AG09309 (cell line): ENCODE results near the gene DUSP7.

Source experiments
- DNase-seq: peaks from one replicate; pipeline ENCODE4 v3.0.0-alpha.2; 2010; ENCODE audit warnings: low read depth
- H3K4me3 ChIP-seq: 2 replicates; pipeline ENCODE4 v1.5.1; 2011; ENCODE audit warnings: mild to moderate bottlenecking, low read depth, low read length, moderate library complexity; ENCODE audit not compliant: control insufficient read depth
- TF ChIP-seq, protein P1 (sequence below): IDR thresholded peaks from 2 replicates; pipeline ENCODE4 v1.5.1; 2011; ENCODE audit warnings: mild to moderate bottlenecking, low read depth, low read length, inconsistent platforms; ENCODE audit not compliant: insufficient read depth, control insufficient read depth; ENCODE audit errors: missing control alignments

The DUSP7 gene

GRCh38 chr3:52062505-52062904 is 6.1 kb upstream of the DUSP7 start:
- TF ChIP-seq, protein P1, sequence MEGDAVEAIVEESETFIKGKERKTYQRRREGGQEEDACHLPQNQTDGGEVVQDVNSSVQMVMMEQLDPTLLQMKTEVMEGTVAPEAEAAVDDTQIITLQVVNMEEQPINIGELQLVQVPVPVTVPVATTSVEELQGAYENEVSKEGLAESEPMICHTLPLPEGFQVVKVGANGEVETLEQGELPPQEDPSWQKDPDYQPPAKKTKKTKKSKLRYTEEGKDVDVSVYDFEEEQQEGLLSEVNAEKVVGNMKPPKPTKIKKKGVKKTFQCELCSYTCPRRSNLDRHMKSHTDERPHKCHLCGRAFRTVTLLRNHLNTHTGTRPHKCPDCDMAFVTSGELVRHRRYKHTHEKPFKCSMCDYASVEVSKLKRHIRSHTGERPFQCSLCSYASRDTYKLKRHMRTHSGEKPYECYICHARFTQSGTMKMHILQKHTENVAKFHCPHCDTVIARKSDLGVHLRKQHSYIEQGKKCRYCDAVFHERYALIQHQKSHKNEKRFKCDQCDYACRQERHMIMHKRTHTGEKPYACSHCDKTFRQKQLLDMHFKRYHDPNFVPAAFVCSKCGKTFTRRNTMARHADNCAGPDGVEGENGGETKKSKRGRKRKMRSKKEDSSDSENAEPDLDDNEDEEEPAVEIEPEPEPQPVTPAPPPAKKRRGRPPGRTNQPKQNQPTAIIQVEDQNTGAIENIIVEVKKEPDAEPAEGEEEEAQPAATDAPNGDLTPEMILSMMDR, result no peak
- no peak overlapping the region for H3K4me3 ChIP-seq
- peak; percentile 73 for DNase-seq

- TF ChIP-seq, protein P1, result no peak
- no peak for DNase-seq
- no peak overlapping the region for H3K4me3 ChIP-seq
Measured at GRCh38 chr3:52061121-52061910, 4.9 kb upstream of the DUSP7 start.

DNA sequence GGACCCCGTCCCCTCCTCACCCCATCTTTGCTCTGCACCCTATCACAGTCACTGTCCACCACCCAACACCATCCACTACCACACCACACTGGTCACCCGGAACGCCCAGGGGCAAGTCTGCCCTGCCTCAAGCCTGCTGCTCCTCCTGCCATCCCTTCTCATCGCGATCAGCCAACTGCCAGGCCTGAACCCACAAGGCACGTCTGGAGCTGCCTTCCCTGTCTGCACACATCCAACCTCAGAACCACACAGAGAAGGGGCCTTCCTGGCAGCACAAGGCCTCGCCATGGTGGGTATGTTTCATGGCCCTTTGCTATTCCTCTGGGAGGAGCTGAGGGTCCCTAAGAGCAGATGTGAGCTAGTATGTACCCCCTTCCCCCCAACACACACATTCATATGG is 3.4 kb upstream of the DUSP7 start:
- no peak for DNase-seq
- TF ChIP-seq, protein P1, result no peak
- H3K4me3 ChIP-seq, result no peak overlapping the region

DNA sequence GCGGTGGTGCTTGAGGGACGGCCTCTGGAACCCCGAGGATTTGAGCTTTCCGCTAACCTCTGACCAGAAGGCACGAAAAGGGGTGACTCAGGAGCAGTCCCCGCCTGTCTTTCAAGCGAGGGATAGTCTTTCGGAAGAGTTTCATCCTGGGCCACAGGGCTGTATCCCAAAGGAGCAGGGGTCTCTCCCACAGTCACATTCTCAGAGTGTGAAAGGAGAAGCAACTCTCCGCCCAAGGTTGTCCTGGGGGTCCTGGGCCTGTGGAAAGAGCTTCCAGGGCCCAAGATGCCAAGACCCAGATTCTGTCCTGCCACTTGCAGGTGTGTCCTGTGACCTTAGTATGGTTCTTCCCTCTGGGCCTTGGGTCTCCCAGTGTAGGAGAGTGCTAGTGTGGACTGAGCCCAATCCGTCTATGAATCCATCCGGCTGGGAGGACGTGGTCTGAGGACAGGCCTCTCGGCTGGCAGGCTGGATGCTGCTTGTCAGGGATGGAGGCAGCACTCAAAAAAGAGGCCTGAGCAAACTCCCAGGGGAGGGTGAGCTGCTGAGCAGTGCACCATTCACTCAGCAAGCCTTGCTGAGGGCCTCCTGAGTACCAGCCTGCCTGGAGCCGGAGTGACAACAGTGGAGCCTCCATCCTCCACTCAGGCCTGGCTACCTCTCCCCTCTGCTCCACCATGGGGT is 1.6 kb upstream of the DUSP7 start:
- peak overlapping the region; percentile 42 for H3K4me3 ChIP-seq
- TF ChIP-seq, protein P1, result no peak
- DNase-seq, result no peak

- TF ChIP-seq, protein P1, result no peak
- DNase-seq, result peak; percentile 93
- H3K4me3 ChIP-seq, result peak overlapping the region; percentile 64
Measured at GRCh38 chr3:52056968-52057811, 819 bp upstream of the DUSP7 start.

- TF ChIP-seq, protein P1, result peak; percentile 15
Measured at GRCh38 chr3:52055537-52056351, 627 bp downstream of the DUSP7 start.

More at GRCh38 chr3:52055537-52056351, 627 bp downstream of the DUSP7 start:
- peak overlapping the region; percentile 84 for H3K4me3 ChIP-seq
- DNase-seq, result no peak
